Muscle layer of duodenum (tissue), 2 donors: ENCODE measurements around the gene PASD1.
"Not testable (repeated sequence)": the region's sequence is repeated elsewhere in the genome, so short reads cannot be mapped to it uniquely, and the experiment has no call there.

Experiments
- H3K27ac ChIP-seq: one replicate; pipeline ENCODE4 v1.7.0; 2013; ENCODE audit warnings: mild to moderate bottlenecking, low read length
- H3K27me3 ChIP-seq: one replicate; pipeline ENCODE4 v1.7.0; 2013; ENCODE audit warnings: low read depth, mild to moderate bottlenecking, control low read depth, low read length
- H3K36me3 ChIP-seq, 2 donors: one replicate each; pipeline ENCODE4 v1.7.0; 2013; ENCODE audit warnings: low read length in 2 of 2, control low read depth in 1 of 2, mild to moderate bottlenecking in 1 of 2; ENCODE audit not compliant: insufficient read depth in 2 of 2, control insufficient read depth in 1 of 2
- H3K4me1 ChIP-seq, 2 donors: one replicate each; pipeline ENCODE4 v1.7.0; 2013; ENCODE audit warnings: low read length in 2 of 2, mild to moderate bottlenecking in 2 of 2, control low read depth in 1 of 2, moderate library complexity in 1 of 2; ENCODE audit not compliant: insufficient read depth in 2 of 2, control insufficient read depth in 1 of 2
- H3K4me3 ChIP-seq, 2 donors: one replicate each; pipeline ENCODE4 v1.7.0; 2013; ENCODE audit warnings: low read length in 2 of 2, low read depth in 1 of 2, mild to moderate bottlenecking in 1 of 2
- H3K9me3 ChIP-seq, 2 donors: one replicate each; pipeline ENCODE4 v1.7.0; 2013; ENCODE audit warnings: low read length in 2 of 2, control low read depth in 1 of 2, mild to moderate bottlenecking in 1 of 2; ENCODE audit not compliant: control insufficient read depth in 1 of 2
- donor health status: healthy.

PASD1 gene, protein sequence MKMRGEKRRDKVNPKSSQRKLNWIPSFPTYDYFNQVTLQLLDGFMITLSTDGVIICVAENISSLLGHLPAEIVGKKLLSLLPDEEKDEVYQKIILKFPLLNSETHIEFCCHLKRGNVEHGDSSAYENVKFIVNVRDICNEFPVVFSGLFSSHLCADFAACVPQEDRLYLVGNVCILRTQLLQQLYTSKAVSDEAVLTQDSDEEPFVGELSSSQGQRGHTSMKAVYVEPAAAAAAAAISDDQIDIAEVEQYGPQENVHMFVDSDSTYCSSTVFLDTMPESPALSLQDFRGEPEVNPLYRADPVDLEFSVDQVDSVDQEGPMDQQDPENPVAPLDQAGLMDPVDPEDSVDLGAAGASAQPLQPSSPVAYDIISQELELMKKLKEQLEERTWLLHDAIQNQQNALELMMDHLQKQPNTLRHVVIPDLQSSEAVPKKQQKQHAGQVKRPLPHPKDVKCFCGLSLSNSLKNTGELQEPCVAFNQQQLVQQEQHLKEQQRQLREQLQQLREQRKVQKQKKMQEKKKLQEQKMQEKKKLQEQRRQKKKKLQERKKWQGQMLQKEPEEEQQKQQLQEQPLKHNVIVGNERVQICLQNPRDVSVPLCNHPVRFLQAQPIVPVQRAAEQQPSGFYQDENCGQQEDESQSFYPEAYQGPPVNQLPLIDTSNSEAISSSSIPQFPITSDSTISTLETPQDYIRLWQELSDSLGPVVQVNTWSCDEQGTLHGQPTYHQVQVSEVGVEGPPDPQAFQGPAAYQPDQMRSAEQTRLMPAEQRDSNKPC

GRCh38 chrX:151563449-151563848 is at the start of gene PASD1:
TSS of gene PASD1 (plus strand) at chrX:151563675. CDS start at chrX:151601554, 37,879 bp downstream.
- Histone ChIP-seq H3K27ac (no peak within 1 kb of the TSS), H3K27me3 (no peaks in the 10 kb centered on the region), H3K36me3 (no peaks in the 10 kb centered on the region), H3K9me3 (no peaks in the 10 kb centered on the region), H3K4me3 (no peak within 1 kb of the TSS), H3K4me1 (no peaks in the 10 kb centered on the region)

GRCh38 chrX:151515237-151515636 is 48.2 kb upstream of the PASD1 start:
- no peak overlapping the region for H3K4me3 ChIP-seq
- H3K9me3 ChIP-seq: no peaks in the 10 kb centered on the region
- H3K27ac ChIP-seq: no peak overlapping the region
- no peaks in the 10 kb centered on the region for H3K36me3 ChIP-seq
- H3K27me3 ChIP-seq: no peaks in the 10 kb centered on the region
- H3K4me1 ChIP-seq: no peaks in the 10 kb centered on the region

DNA sequence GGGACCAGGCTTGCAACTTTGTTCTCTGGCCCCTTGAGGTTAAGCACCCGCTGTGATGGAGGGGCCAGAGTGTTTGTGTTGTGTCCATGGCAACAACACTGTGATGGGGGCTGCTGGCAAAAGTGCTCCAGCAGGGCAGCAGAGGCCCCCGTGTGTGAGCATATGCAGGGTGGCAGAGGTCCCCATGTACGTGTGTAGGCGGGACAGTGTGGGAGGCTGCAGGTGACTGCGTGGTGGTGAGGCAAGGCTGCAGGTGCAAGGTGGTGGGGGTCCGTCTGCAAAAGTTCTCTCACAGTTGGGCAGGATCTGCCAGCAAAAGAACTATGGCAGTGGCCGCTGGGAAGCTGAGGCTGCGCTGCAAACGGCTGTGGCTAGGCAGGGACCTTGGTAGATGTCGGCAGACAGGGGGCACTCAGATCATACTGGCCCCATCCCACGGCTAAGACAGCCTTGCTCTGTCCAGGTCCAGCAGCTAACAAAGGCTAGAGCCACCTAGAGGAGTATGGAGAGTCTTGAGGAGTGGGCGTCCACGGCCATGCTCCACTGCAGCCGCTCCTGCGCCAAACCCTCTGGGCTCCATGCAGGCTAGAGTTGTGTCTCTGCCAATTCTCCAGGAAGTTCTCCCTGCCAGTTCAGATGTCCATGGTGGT is 46.8 kb upstream of the PASD1 start:
- Histone ChIP-seq H3K36me3 (no peaks in the 10 kb centered on the region), H3K4me1 (no peaks in the 10 kb centered on the region), H3K27me3 (no peaks in the 10 kb centered on the region), H3K27ac (no peak overlapping the region), H3K4me3 (no peak overlapping the region), H3K9me3 (no peaks in the 10 kb centered on the region)

DNA sequence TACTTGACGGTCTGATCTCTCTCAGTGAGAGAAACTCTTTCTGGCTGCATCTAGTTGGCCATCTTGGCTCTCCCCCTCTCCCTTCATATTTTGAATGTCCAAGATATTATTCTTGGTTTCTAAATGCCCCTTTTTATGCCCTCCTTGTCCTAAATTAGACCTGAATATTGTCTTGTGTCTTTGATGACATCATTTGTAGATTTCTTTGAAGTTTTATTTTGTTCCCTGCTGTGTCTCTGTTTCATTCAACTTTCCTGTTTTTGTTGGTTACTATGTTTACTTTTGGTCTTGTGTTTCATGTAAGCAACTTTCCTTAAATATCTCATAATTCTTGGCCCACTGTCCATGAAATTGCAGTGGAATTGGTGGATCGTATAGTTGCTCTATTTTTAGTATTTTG is 46.1 kb upstream of the PASD1 start:
- no peaks in the 10 kb centered on the region for H3K36me3 ChIP-seq
- no peaks in the 10 kb centered on the region for H3K9me3 ChIP-seq
- no peaks in the 10 kb centered on the region for H3K27me3 ChIP-seq
- H3K4me3 ChIP-seq: no peak overlapping the region
- H3K4me1 ChIP-seq: no peaks in the 10 kb centered on the region
- no peak overlapping the region for H3K27ac ChIP-seq

- Histone ChIP-seq H3K4me3 (no peak overlapping the region), H3K27ac (no peak overlapping the region), H3K27me3 (no peaks in the 10 kb centered on the region), H3K4me1 (no peaks in the 10 kb centered on the region), H3K9me3 (no peaks in the 10 kb centered on the region), H3K36me3 (no peaks in the 10 kb centered on the region)
Observed at GRCh38 chrX:151523351-151523750, 40.1 kb upstream of the PASD1 start.

GRCh38 chrX:151536571-151536970 is 26.9 kb upstream of the PASD1 start:
- Histone ChIP-seq H3K27ac (no peak overlapping the region), H3K4me1 (no peaks in the 10 kb centered on the region), H3K27me3 (no peaks in the 10 kb centered on the region), H3K4me3 (no peak overlapping the region), H3K36me3 (no peaks in the 10 kb centered on the region), H3K9me3 (no peaks in the 10 kb centered on the region)

- H3K4me3 ChIP-seq: no peak overlapping the region
Observed at GRCh38 chrX:151537572-151537971, 25.9 kb upstream of the PASD1 start.

GRCh38 chrX:151538190-151539122 is 25.0 kb upstream of the PASD1 start:
- H3K4me1 ChIP-seq: no peaks in the 10 kb centered on the region
- H3K27me3 ChIP-seq: no peaks in the 10 kb centered on the region
- no peaks in the 10 kb centered on the region for H3K9me3 ChIP-seq
- H3K27ac ChIP-seq: no peak overlapping the region
- no peaks in the 10 kb centered on the region for H3K36me3 ChIP-seq
- H3K4me3 ChIP-seq: no peak overlapping the region

More at GRCh38 chrX:151537572-151537971, 25.9 kb upstream of the PASD1 start:
- Histone ChIP-seq H3K36me3 (no peaks in the 10 kb centered on the region), H3K9me3 (no peaks in the 10 kb centered on the region), H3K4me1 (no peaks in the 10 kb centered on the region), H3K27ac (no peak overlapping the region), H3K27me3 (no peaks in the 10 kb centered on the region)

DNA sequence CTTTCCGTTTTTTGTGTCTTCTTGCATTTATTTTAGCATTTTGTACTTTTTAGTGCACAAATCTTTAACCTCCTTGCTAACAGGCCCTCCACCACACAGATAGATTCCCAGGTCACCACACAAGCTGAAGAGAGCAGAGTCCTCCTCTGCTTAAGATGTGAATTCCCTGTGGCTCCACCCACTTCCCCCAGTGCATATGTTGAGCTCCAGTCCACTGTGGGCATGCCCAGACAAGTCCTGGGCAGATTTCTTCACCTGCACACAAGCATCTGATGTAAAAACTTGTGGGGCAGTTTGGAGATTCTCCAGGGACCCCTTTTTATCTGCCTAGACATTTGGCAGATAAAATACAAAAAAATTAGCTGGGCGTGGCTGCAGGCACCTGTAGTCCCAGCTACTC is 19.8 kb upstream of the PASD1 start:
- Histone ChIP-seq H3K27me3 (no peaks in the 10 kb centered on the region), H3K4me3 (no peak overlapping the region), H3K36me3 (no peaks in the 10 kb centered on the region), H3K9me3 (no peaks in the 10 kb centered on the region), H3K4me1 (no peaks in the 10 kb centered on the region), H3K27ac (no peak overlapping the region)

DNA sequence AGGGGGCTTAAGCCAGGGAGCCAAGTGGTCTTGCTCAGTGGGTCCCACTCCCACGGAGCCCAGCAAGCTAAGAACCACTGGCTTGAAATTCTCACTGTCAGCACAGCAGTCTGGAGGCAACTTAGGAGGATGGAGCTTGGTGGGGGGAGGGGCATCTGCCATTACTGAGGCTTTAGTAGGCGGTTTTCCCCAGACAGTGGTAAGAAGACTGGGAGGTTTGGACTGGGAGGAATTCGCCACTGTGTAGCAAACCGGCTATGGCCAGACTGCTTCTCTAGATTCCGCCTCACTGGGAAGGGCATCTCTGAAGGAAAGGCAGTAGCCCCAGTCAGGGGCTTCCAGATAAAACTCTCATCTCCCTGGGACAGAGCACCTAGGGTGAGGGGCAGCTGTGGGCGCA is 17.2 kb upstream of the PASD1 start:
- H3K4me3 ChIP-seq, H3K4me1 ChIP-seq, H3K36me3 ChIP-seq, H3K9me3 ChIP-seq, H3K27me3 ChIP-seq, H3K27ac ChIP-seq: not testable (repeated sequence)
